Smooth muscle cell (in vitro differentiated cells): Measurements from ENCODE around the gene RTL5. TPM values are rescaled to one million over a fixed set of nuclear protein-coding genes. Genes with fewer than 3 reads are reported as not detected.

ENCODE experiments used
- DNase-seq: peaks from one replicate; lab custom pipeline; 2025; ENCODE audit not compliant: unreplicated experiment; lab: John Stamatoyannopoulos, UW
- H2AFZ ChIP-seq: fragments of 200-600 bp; sonication (generic); 2 replicates; pipeline ENCODE4 v1.6.0; 2016; ENCODE audit warnings: antibody characterized with exemption, low read depth, mild to moderate bottlenecking
- H3F3A ChIP-seq: fragments of 200-600 bp; sonication (generic); 2 replicates; pipeline ENCODE4 v1.6.0; 2017; ENCODE audit warnings: antibody characterized with exemption, low read depth
- H3K27ac ChIP-seq: fragments of 200-600 bp; sonication (generic); 2 replicates; pipeline ENCODE4 v1.5.1; 2016; ENCODE audit warnings: low read depth, mild to moderate bottlenecking
- H3K27me3 ChIP-seq: fragments of 200-600 bp; sonication (generic); 2 replicates; pipeline ENCODE4 v1.6.1; 2016; ENCODE audit warnings: low read depth, mild to moderate bottlenecking
- H3K36me3 ChIP-seq: fragments of 200-600 bp; sonication (generic); 2 replicates; pipeline ENCODE4 v1.5.1; 2016; ENCODE audit warnings: low read depth
- H3K4me1 ChIP-seq: fragments of 200-600 bp; sonication (generic); 2 replicates; pipeline ENCODE4 v1.5.1; 2016; ENCODE audit warnings: low read depth
- H3K4me2 ChIP-seq: fragments of 200-600 bp; sonication (generic); 2 replicates; pipeline ENCODE4 v1.6.0; 2016; ENCODE audit warnings: mild to moderate bottlenecking
- H3K4me3 ChIP-seq: fragments of 200-600 bp; sonication (generic); 2 replicates; pipeline ENCODE4 v1.5.1; 2016; ENCODE audit warnings: mild to moderate bottlenecking
- H3K79me2 ChIP-seq: fragments of 200-600 bp; sonication (generic); 2 replicates; pipeline ENCODE4 v1.6.0; 2016; ENCODE audit warnings: low read depth, mild to moderate bottlenecking
- H3K9ac ChIP-seq: fragments of 200-600 bp; sonication (generic); 2 replicates; pipeline ENCODE4 v1.6.0; 2016; ENCODE audit warnings: low read depth
- H3K9me3 ChIP-seq: fragments of 200-600 bp; sonication (generic); replicated peaks from 2 replicates; pipeline ENCODE4 v1.5.1; 2016; ENCODE audit warnings: low read depth
- H4K20me1 ChIP-seq: fragments of 200-600 bp; sonication (generic); 2 replicates; pipeline ENCODE4 v1.6.0; 2016; ENCODE audit warnings: low read depth
- CTCF ChIP-seq: fragments of 200-600 bp; sonication (generic); IDR thresholded peaks from 2 replicates; pipeline ENCODE4 v1.5.1; 2017; ENCODE audit warnings: borderline replicate concordance, mild to moderate bottlenecking, antibody characterized with exemption; ENCODE audit not compliant: insufficient read depth, poor library complexity, severe bottlenecking
- WGBS: methylation state at CpG from one replicate; pipeline ENCODE4 v1.1.7; 2016; ENCODE audit warnings: low lambda C conversion rate; 5-methylcytosine and 5-hydroxymethylcytosine counted together
- polyA plus RNA-seq: library from polyadenylated mRNA; unstranded; fragments of >200 nt; fragmentation: Nextera tagmentation; extraction: Ambion mirVana; gene quantifications from 2 replicates; pipeline ENCODE4 v1.2.1, GENCODE V29; 2016
- total RNA-seq: library from RNA; depleted of rRNA; stranded (reverse); fragments of >200 nt; gene quantifications from 2 replicates; pipeline ENCODE4 v1.2.3, GENCODE V29; 2014

The RTL5 gene
- total and polyA plus RNA-seq, 2 experiments from 2014 or later: 3.1 to 3.6 TPM

GRCh38 chrX:72115380-72115779 lies 16.3 kb downstream of the RTL5 start:
- no peak overlapping the region for H3K4me3 ChIP-seq
- 39% methylated on average over 6 of the region's 7 CpGs for WGBS
- TF ChIP-seq CTCF: no peak

DNA sequence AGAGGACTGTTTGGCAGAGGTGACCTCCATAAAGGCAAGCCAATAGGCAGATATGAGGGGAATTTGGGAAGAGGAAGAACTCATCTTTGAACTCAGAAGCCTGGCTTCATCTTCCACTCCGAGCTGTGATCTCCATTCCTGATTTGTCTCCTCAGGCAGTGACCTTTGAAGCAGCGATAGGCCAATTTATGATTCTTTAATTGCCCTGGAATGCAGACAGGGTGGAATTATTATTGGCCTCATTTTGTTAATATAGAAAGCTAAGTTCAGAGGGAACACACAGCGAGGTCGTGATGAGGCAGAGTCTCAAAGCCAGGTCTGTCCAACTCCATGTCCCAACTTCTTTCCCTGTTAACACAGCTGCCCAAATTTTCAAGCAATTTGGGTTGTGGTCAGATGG lies 16.9 kb downstream of the RTL5 start:
- H4K20me1 ChIP-seq: no peaks in the 10 kb centered on the region
- no peaks in the 10 kb centered on the region for H3K4me1 ChIP-seq
- H3K9me3 ChIP-seq: no peaks in the 10 kb centered on the region
- H3K9ac ChIP-seq: no peak overlapping the region
- no peaks in the 10 kb centered on the region for H3K79me2 ChIP-seq
- TF ChIP-seq CTCF: no peak
- H3K36me3 ChIP-seq: no peaks in the 10 kb centered on the region
- no peak for DNase-seq
- no peak overlapping the region for H2AFZ ChIP-seq
- no peaks in the 10 kb centered on the region for H3K27me3 ChIP-seq
- H3F3A ChIP-seq: no peaks in the 10 kb centered on the region
- H3K4me3 ChIP-seq: no peak overlapping the region
- 68% methylated on average over 4 of the region's 4 CpGs for WGBS
- H3K4me2 ChIP-seq: no peak overlapping the region
- no peak overlapping the region for H3K27ac ChIP-seq

More at GRCh38 chrX:72115380-72115779, 16.3 kb downstream of the RTL5 start:
- Histone ChIP-seq H3K9ac (no peak overlapping the region), H4K20me1 (no peaks in the 10 kb centered on the region), H3K27ac (no peak overlapping the region), H3K27me3 (no peaks in the 10 kb centered on the region), H3K79me2 (no peaks in the 10 kb centered on the region), H2AFZ (no peak overlapping the region), H3K9me3 (no peaks in the 10 kb centered on the region), H3K4me2 (no peak overlapping the region), H3K36me3 (no peaks in the 10 kb centered on the region), H3K4me1 (no peaks in the 10 kb centered on the region), H3F3A (no peaks in the 10 kb centered on the region)
- no peak for DNase-seq

DNA sequence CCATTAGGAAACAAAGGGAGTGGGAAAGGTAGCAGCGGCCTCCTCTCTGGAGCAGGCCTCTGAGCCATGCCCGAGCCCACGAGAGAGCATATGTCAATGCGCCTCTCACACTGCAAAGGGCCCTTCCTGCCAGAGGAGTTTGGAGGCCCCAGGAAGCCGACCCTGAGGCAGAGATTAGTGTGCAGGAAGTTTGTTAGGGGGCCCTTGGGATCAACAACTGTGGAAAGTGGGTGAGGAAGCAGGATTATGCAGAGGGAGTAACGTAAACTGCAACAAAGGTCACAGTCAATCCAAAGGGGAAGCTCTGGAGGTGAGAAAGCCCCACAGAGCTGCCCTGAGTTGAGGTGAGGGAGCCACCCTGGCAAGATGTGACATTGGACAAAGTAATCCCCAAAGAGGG lies 17.4 kb downstream of the RTL5 start:
- H3K4me1 ChIP-seq: no peaks in the 10 kb centered on the region
- no peak overlapping the region for H3K4me2 ChIP-seq
- DNase-seq: no peak
- H3K79me2 ChIP-seq: no peaks in the 10 kb centered on the region
- no peak overlapping the region for H3K27ac ChIP-seq
- WGBS: 66% methylated on average over 6 of the region's 6 CpGs
- no peaks in the 10 kb centered on the region for H3K36me3 ChIP-seq
- no peak overlapping the region for H3K9ac ChIP-seq
- H3K9me3 ChIP-seq: no peaks in the 10 kb centered on the region
- H3K27me3 ChIP-seq: no peaks in the 10 kb centered on the region
- no peaks in the 10 kb centered on the region for H3F3A ChIP-seq
- no peak for TF ChIP-seq CTCF
- H3K4me3 ChIP-seq: no peak overlapping the region
- H2AFZ ChIP-seq: no peak overlapping the region
- H4K20me1 ChIP-seq: no peaks in the 10 kb centered on the region

- no peak for TF ChIP-seq CTCF
- Histone ChIP-seq H3K4me1 (no peaks in the 10 kb centered on the region), H3K9me3 (no peaks in the 10 kb centered on the region), H3K9ac (no peak overlapping the region), H3K4me2 (no peak overlapping the region), H4K20me1 (no peaks in the 10 kb centered on the region), H2AFZ (no peak overlapping the region), H3K4me3 (no peak overlapping the region), H3F3A (no peaks in the 10 kb centered on the region), H3K79me2 (no peaks in the 10 kb centered on the region), H3K36me3 (no peaks in the 10 kb centered on the region), H3K27me3 (no peaks in the 10 kb centered on the region), H3K27ac (no peak overlapping the region)
- no peak for DNase-seq
- 81% methylated on average over 6 of the region's 6 CpGs for WGBS
Observed at GRCh38 chrX:72113461-72113860, 18.3 kb downstream of the RTL5 start.
